A673 (cell line): Measurements from ENCODE around the gene C3orf70.

Experiments used
- CTCF ChIP-seq: fragments of 300-800, 200-600 bp; sonication (generic); conservative IDR thresholded peaks from 2 replicates; pipeline ENCODE4 v1.5.1; 2017; ENCODE audit warnings: low read depth, mild to moderate bottlenecking, antibody characterized with exemption, low read length, moderate library complexity, mixed read lengths
- EZH2 ChIP-seq: fragments of 200-600 bp; sonication (generic); IDR thresholded peaks from 2 replicates; pipeline ENCODE4 v1.6.1; 2017; ENCODE audit warnings: borderline replicate concordance, low read depth, mild to moderate bottlenecking, mixed read lengths, antibody characterized with exemption, low read length; ENCODE audit not compliant: poor library complexity, severe bottlenecking

GRCh38 chr3:185052631-185053030 is 100.2 kb downstream of the C3orf70 start:
- TF ChIP-seq CTCF (no peak), EZH2 (no peak)
